Measurements from ENCODE around the gene SPRY4.

GRCh38 chr5:142298789-142299188 is 26.0 kb downstream of the SPRY4 start:
- TF ChIP-seq POLR2A (IDR thresholded peaks at IDR 0.05; ENCODE audit: low read length) (no peak), GATA1 (IDR thresholded peaks at IDR 0.05; ENCODE audit: low read depth, low read length) (no peak)
